ENCODE measurements around the gene PPP2R3A. TPM values are rescaled to one million over a fixed set of nuclear protein-coding genes. Genes with fewer than 3 reads are reported as not detected.

PPP2R3A gene
- total RNA-seq, 1 donor from 2014 or later = 10.5 TPM

GRCh38 chr3:135918600-135918999, 46.9 kb upstream of the PPP2R3A start:
- TF ChIP-seq CTCF (IDR thresholded peaks at IDR 0.05) = peak; percentile 36 to 62 (median 38)
- Histone ChIP-seq H3K36me3 (no peaks in the 10 kb centered on the region), H3K4me1 (no peaks in the 10 kb centered on the region), H3K27ac (no peak overlapping the region), H3K4me3 (no peak overlapping the region), H3K9me3 (no peaks in the 10 kb centered on the region), H3K27me3 (no peaks in the 10 kb centered on the region)
- intact Hi-C loops (cut with DNase I) = loop anchor here (1.0 to 5.0 kb wide), 2 partner anchors 49 to 124 kb away; partner anchors contain the start of gene PPP2R3A
- no peak for DNase-seq (ENCODE audit: low spot score in 2 of 2)

- intact Hi-C loops (cut with DNase I) = no loop called here
- no peak overlapping the region for H3K27ac ChIP-seq
- no peak overlapping the region for H3K4me3 ChIP-seq
- no peak for TF ChIP-seq CTCF (IDR thresholded peaks at IDR 0.05)
- DNase-seq (ENCODE audit: low spot score in 2 of 2) = no peak
- H3K9me3 ChIP-seq = no peaks in the 10 kb centered on the region
- H3K36me3 ChIP-seq = no peaks in the 10 kb centered on the region
- no peaks in the 10 kb centered on the region for H3K27me3 ChIP-seq
- H3K4me1 ChIP-seq = no peaks in the 10 kb centered on the region
Observed at GRCh38 chr3:135920275-135920674, 45.3 kb upstream of the PPP2R3A start.

GRCh38 chr3:135922903-135923250, 42.7 kb upstream of the PPP2R3A start:
- no peak overlapping the region for H3K4me3 ChIP-seq
- intact Hi-C loops (cut with DNase I) = no loop called here
- no peak overlapping the region for H3K27ac ChIP-seq
- H3K27me3 ChIP-seq = no peaks in the 10 kb centered on the region
- no peak for DNase-seq (ENCODE audit: low spot score in 2 of 2)
- no peaks in the 10 kb centered on the region for H3K36me3 ChIP-seq
- no peaks in the 10 kb centered on the region for H3K9me3 ChIP-seq
- TF ChIP-seq CTCF (IDR thresholded peaks at IDR 0.05) = no peak
- no peaks in the 10 kb centered on the region for H3K4me1 ChIP-seq

GRCh38 chr3:135924506-135924905, 41.0 kb upstream of the PPP2R3A start:
- Histone ChIP-seq H3K4me1 (no peaks in the 10 kb centered on the region), H3K27me3 (no peaks in the 10 kb centered on the region), H3K9me3 (no peaks in the 10 kb centered on the region), H3K36me3 (no peaks in the 10 kb centered on the region), H3K27ac (no peak overlapping the region), H3K4me3 (no peak overlapping the region)
- no peak for DNase-seq (ENCODE audit: low spot score in 2 of 2)
- intact Hi-C loops (cut with DNase I) = no loop called here
- TF ChIP-seq CTCF (IDR thresholded peaks at IDR 0.05) = no peak

GRCh38 chr3:135926664-135927063, 38.9 kb upstream of the PPP2R3A start:
- Histone ChIP-seq H3K9me3 (no peaks in the 10 kb centered on the region), H3K36me3 (no peaks in the 10 kb centered on the region), H3K27me3 (no peaks in the 10 kb centered on the region), H3K4me3 (no peak overlapping the region), H3K4me1 (no peaks in the 10 kb centered on the region), H3K27ac (no peak overlapping the region)
- TF ChIP-seq CTCF (IDR thresholded peaks at IDR 0.05) = no peak
- intact Hi-C loops (cut with DNase I) = no loop called here
- DNase-seq (ENCODE audit: low spot score in 2 of 2) = no peak

GRCh38 chr3:135927155-135927554, 38.4 kb upstream of the PPP2R3A start:
- intact Hi-C loops (cut with DNase I) = no loop called here
- no peak for TF ChIP-seq CTCF (IDR thresholded peaks at IDR 0.05)
- no peak overlapping the region for H3K4me3 ChIP-seq

More at GRCh38 chr3:135927155-135927554, 38.4 kb upstream of the PPP2R3A start:
- H3K9me3 ChIP-seq = no peaks in the 10 kb centered on the region
- no peaks in the 10 kb centered on the region for H3K27me3 ChIP-seq
- H3K4me1 ChIP-seq = no peaks in the 10 kb centered on the region
- no peak for DNase-seq (ENCODE audit: low spot score in 2 of 2)
- no peaks in the 10 kb centered on the region for H3K36me3 ChIP-seq
- H3K27ac ChIP-seq = no peak overlapping the region
